H9 (cell line): ENCODE data around the gene QSOX1. TPM values are rescaled to one million over a fixed set of nuclear protein-coding genes. Genes with fewer than 3 reads are reported as not detected.

ENCODE experiments used
- DNase-seq: peaks from one replicate; pipeline ENCODE4 v3.0.0-alpha.2; 2017
- H2AFZ ChIP-seq: one replicate; pipeline ENCODE4 v1.6.1; 2013; ENCODE audit warnings: mild to moderate bottlenecking, low read length, control low read depth, moderate library complexity
- H2AK5ac ChIP-seq: 2 replicates; pipeline ENCODE4 v1.6.1; 2013; ENCODE audit warnings: low read length, control low read depth, mixed read lengths; ENCODE audit not compliant: insufficient read length
- H2BK120ac ChIP-seq: one replicate; pipeline ENCODE4 v1.6.1; 2013; ENCODE audit warnings: low read depth, mild to moderate bottlenecking, low read length, control low read depth, inconsistent platforms; ENCODE audit not compliant: poor library complexity, severe bottlenecking
- H2BK12ac ChIP-seq: 2 replicates; pipeline ENCODE4 v1.6.1; 2013; ENCODE audit warnings: low read length, control low read depth, mixed read lengths, low read depth; ENCODE audit not compliant: insufficient read length
- H2BK15ac ChIP-seq: 2 replicates; pipeline ENCODE4 v1.6.1; 2013; ENCODE audit warnings: low read depth, low read length, control low read depth
- H2BK20ac ChIP-seq: one replicate; pipeline ENCODE4 v1.6.1; 2013; ENCODE audit warnings: low read depth, mild to moderate bottlenecking, low read length, control low read depth, inconsistent platforms; ENCODE audit not compliant: poor library complexity, severe bottlenecking
- H2BK5ac ChIP-seq: 2 replicates; pipeline ENCODE4 v1.6.1; 2013; ENCODE audit warnings: low read length, control low read depth, mixed read lengths; ENCODE audit not compliant: insufficient read length
- H3K14ac ChIP-seq: 2 replicates; pipeline ENCODE4 v1.6.1; 2013; ENCODE audit warnings: low read length, control low read depth; ENCODE audit not compliant: insufficient read depth
- H3K18ac ChIP-seq: 2 replicates; pipeline ENCODE4 v1.6.1; 2013; ENCODE audit warnings: low read depth, mild to moderate bottlenecking, mixed read lengths, low read length, control low read depth; ENCODE audit not compliant: insufficient read length
- H3K23ac ChIP-seq: 2 replicates; pipeline ENCODE4 v1.6.1; 2013; ENCODE audit warnings: low read length, control low read depth, mixed read lengths, low read depth; ENCODE audit not compliant: insufficient read length
- H3K23me2 ChIP-seq: 2 replicates; pipeline ENCODE4 v1.6.1; 2013; ENCODE audit warnings: low read depth, mild to moderate bottlenecking, mixed read lengths, low read length, control low read depth; ENCODE audit not compliant: insufficient read length, poor library complexity, severe bottlenecking
- H3K27ac ChIP-seq: 2 replicates; pipeline ENCODE4 v1.5.1; 2013; ENCODE audit warnings: low read length, control low read depth, mixed read lengths, low read depth; ENCODE audit not compliant: insufficient read length
- H3K27me3 ChIP-seq: 2 replicates; pipeline ENCODE4 v1.6.1; 2013; ENCODE audit warnings: low read length, control low read depth, inconsistent platforms; ENCODE audit not compliant: insufficient read depth
- H3K4ac ChIP-seq: 2 replicates; pipeline ENCODE4 v1.6.1; 2013; ENCODE audit warnings: low read depth, mild to moderate bottlenecking, control low read depth, inconsistent platforms, low read length, moderate library complexity
- H3K4me1 ChIP-seq: 2 replicates; pipeline ENCODE4 v1.6.1; 2013; ENCODE audit warnings: low read length, control low read depth, inconsistent platforms; ENCODE audit not compliant: insufficient read depth
- H3K4me2 ChIP-seq: 2 replicates; pipeline ENCODE4 v1.6.1; 2013; ENCODE audit warnings: low read length, control low read depth, mixed read lengths; ENCODE audit not compliant: insufficient read length, insufficient read depth
- H3K56ac ChIP-seq: 2 replicates; pipeline ENCODE4 v1.6.1; 2013; ENCODE audit warnings: low read depth, mild to moderate bottlenecking, mixed read lengths, low read length, control low read depth; ENCODE audit not compliant: insufficient read length
- H3K79me1 ChIP-seq: 2 replicates; pipeline ENCODE4 v1.6.1; 2013; ENCODE audit warnings: low read depth, mild to moderate bottlenecking, moderate library complexity, low read length, control low read depth, inconsistent platforms; ENCODE audit not compliant: insufficient read depth, poor library complexity, severe bottlenecking
- H3K79me2 ChIP-seq: 2 replicates; pipeline ENCODE4 v1.6.1; 2013; ENCODE audit warnings: low read length, control low read depth, inconsistent platforms; ENCODE audit not compliant: insufficient read depth
- H3K9ac ChIP-seq: 2 replicates; pipeline ENCODE4 v1.6.1; 2013; ENCODE audit warnings: low read length, control low read depth, mixed read lengths; ENCODE audit not compliant: insufficient read length; ENCODE audit errors: extremely low read depth
- H3K9me3 ChIP-seq: one replicate; pipeline ENCODE4 v1.6.1; 2013; ENCODE audit warnings: low read depth, low read length, inconsistent platforms; ENCODE audit not compliant: control insufficient read depth
- H3T11ph ChIP-seq: one replicate; pipeline ENCODE4 v1.6.1; 2013; ENCODE audit warnings: mild to moderate bottlenecking, low read length, control low read depth, inconsistent platforms
- H4K20me1 ChIP-seq: one replicate; pipeline ENCODE4 v1.6.1; 2013; ENCODE audit not compliant: control insufficient read depth, insufficient read length, insufficient read depth
- H4K5ac ChIP-seq: 2 replicates; pipeline ENCODE4 v1.6.1; 2013; ENCODE audit warnings: low read depth, mild to moderate bottlenecking, mixed read lengths, low read length, control low read depth; ENCODE audit not compliant: insufficient read length
- H4K8ac ChIP-seq: replicated peaks from 2 replicates; pipeline ENCODE4 v1.6.1; 2013; ENCODE audit warnings: low read length, control low read depth, mixed read lengths, low read depth; ENCODE audit not compliant: insufficient read length
- H4K91ac ChIP-seq: 2 replicates; pipeline ENCODE4 v1.6.1; 2013; ENCODE audit warnings: low read depth, mild to moderate bottlenecking, moderate library complexity, mixed read lengths, low read length, control low read depth; ENCODE audit not compliant: insufficient read length
- H3K27ac Mint-ChIP-seq, 3 experiments: 2 replicates in 2 of 3; 3 replicates in 1 of 3; pipeline ENCODE4 v1.8.0; 2020 to 2021; ENCODE audit warnings: mixed read lengths in 3 of 3, mild to moderate bottlenecking in 1 of 3, moderate library complexity in 1 of 3
- H3K27me3 Mint-ChIP-seq: 2 replicates; pipeline ENCODE4 v1.8.0; 2021; ENCODE audit warnings: low read depth, mild to moderate bottlenecking, moderate library complexity, mixed read lengths
- H3K36me3 Mint-ChIP-seq, 3 experiments: 2 replicates in 2 of 3; 3 replicates in 1 of 3; pipeline ENCODE4 v1.8.0; 2020 to 2021; ENCODE audit warnings: low read depth in 3 of 3, mixed read lengths in 3 of 3; ENCODE audit not compliant: insufficient read depth in 1 of 3
- H3K4me1 Mint-ChIP-seq, 2 experiments: 2 replicates each; pipeline ENCODE4 v1.8.0; 2020; ENCODE audit warnings: mixed read lengths in 2 of 2
- H3K4me3 Mint-ChIP-seq, 2 experiments: 2 replicates in 1 of 2; 3 replicates in 1 of 2; pipeline ENCODE4 v1.8.0; 2020 to 2021; ENCODE audit warnings: mild to moderate bottlenecking in 2 of 2, mixed read lengths in 2 of 2, moderate library complexity in 1 of 2
- H3K9me3 Mint-ChIP-seq, 2 experiments: 2 replicates in 1 of 2; 3 replicates in 1 of 2; pipeline ENCODE4 v1.8.0; 2020; ENCODE audit warnings: mild to moderate bottlenecking in 2 of 2, mixed read lengths in 2 of 2, moderate library complexity in 1 of 2
- WGBS: extraction: QIAGEN DNeasy Blood & Tissue Kit; methylation state at CpG from one replicate; pipeline ENCODE4 v1.1.7; 2013; ENCODE audit warnings: missing lambda C conversion rate, low lambda C conversion rate, mixed read lengths; ENCODE audit not compliant: insufficient read length; ENCODE audit errors: extremely low coverage; 5-methylcytosine and 5-hydroxymethylcytosine counted together
- total RNA-seq: library from RNA; stranded (reverse); gene quantifications from 2 replicates; pipeline ENCODE4 v1.2.1, GENCODE V29; 2021
- TF ChIP-seq, protein P1 (sequence below): fragments of 200-600 bp; sonication (generic); conservative IDR thresholded peaks from 3 replicates; pipeline ENCODE4 v1.8.0; 2021; ENCODE audit warnings: antibody characterized with exemption, mild to moderate bottlenecking

The QSOX1 gene
- total RNA-seq, 1 experiment from 2014 or later = 79.2 TPM

DNA sequence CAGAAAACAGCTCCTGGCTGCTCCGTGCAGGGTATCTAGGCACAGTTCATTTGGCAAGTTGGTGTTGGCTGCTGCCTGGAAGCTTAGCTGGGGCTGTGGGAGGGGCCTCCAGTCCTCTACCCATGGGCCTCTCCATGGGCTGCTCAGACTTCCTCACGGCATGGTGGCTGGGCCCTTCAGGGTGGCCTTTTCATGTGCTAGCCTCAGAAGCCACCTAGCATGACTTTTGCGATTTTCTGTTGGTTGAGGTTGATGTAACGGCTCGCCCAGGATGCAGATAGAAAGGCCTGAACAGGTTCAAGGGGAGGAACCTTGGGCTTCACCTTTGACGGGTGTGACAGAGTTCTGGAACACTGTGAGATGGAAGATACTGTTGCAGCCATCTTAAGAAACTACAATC is 49.6 kb downstream of the QSOX1 start:
- H3K27ac ChIP-seq = no peak overlapping the region
- H2BK20ac ChIP-seq = no peak overlapping the region
- Mint-ChIP-seq H3K4me1 (peaks cover 2 to 7% of the 10 kb centered on the region in 2 experiments), H3K9me3 (no peaks in the 10 kb centered on the region), H3K27me3 (peaks cover 3% of the 10 kb centered on the region), H3K4me3 (no peak overlapping the region), H3K27ac (no peak overlapping the region), H3K36me3 (peaks cover 0 to 1% (median 0%) of the 10 kb centered on the region in 3 experiments; a peak in 1 of 7 replicates)
- DNase-seq = no peak
- no peaks in the 10 kb centered on the region for H3K27me3 ChIP-seq
- H3K79me2 ChIP-seq = no peaks in the 10 kb centered on the region
- H3K56ac ChIP-seq = no peak overlapping the region
- H4K8ac ChIP-seq = no peak overlapping the region
- H3K23me2 ChIP-seq = no peaks in the 10 kb centered on the region
- no peaks in the 10 kb centered on the region for H3K9me3 ChIP-seq
- no peaks in the 10 kb centered on the region for H3K4me1 ChIP-seq
- H3K23ac ChIP-seq = no peak overlapping the region
- no peak overlapping the region for H3T11ph ChIP-seq
- H2BK120ac ChIP-seq = no peak overlapping the region
- H2AK5ac ChIP-seq = no peak overlapping the region
- no peak overlapping the region for H3K9ac ChIP-seq
- WGBS = no CpG with 5 or more reads among the region's 6 CpGs
- no peak overlapping the region for H2BK5ac ChIP-seq
- H2BK12ac ChIP-seq = no peak overlapping the region
- no peak overlapping the region for H3K18ac ChIP-seq
- no peak overlapping the region for H3K14ac ChIP-seq
- H4K5ac ChIP-seq = no peak overlapping the region
- H3K79me1 ChIP-seq = no peaks in the 10 kb centered on the region
- no peak overlapping the region for H3K4me2 ChIP-seq
- H2BK15ac ChIP-seq = no peak overlapping the region
- TF ChIP-seq, protein P1, sequence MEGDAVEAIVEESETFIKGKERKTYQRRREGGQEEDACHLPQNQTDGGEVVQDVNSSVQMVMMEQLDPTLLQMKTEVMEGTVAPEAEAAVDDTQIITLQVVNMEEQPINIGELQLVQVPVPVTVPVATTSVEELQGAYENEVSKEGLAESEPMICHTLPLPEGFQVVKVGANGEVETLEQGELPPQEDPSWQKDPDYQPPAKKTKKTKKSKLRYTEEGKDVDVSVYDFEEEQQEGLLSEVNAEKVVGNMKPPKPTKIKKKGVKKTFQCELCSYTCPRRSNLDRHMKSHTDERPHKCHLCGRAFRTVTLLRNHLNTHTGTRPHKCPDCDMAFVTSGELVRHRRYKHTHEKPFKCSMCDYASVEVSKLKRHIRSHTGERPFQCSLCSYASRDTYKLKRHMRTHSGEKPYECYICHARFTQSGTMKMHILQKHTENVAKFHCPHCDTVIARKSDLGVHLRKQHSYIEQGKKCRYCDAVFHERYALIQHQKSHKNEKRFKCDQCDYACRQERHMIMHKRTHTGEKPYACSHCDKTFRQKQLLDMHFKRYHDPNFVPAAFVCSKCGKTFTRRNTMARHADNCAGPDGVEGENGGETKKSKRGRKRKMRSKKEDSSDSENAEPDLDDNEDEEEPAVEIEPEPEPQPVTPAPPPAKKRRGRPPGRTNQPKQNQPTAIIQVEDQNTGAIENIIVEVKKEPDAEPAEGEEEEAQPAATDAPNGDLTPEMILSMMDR = no peak
- no peak overlapping the region for H2AFZ ChIP-seq
- H4K91ac ChIP-seq = no peak overlapping the region
- no peaks in the 10 kb centered on the region for H4K20me1 ChIP-seq
- H3K4ac ChIP-seq = no peak overlapping the region
